SK-N-SH treated with all-trans-retinoic acid at 6 μM for 48 hours (cell line): ENCODE results near the gene SDC4.

Experiments used
- ARNTL ChIP-seq: fragments of 450-650 bp; formaldehyde crosslinking; IDR thresholded peaks from 2 replicates; pipeline ENCODE4 v1.5.0; 2020; ENCODE audit warnings: low read depth, mild to moderate bottlenecking, moderate library complexity, borderline replicate concordance
- GLIS3 ChIP-seq: fragments of 250-450 bp; sonication (Bioruptor Pico); IDR thresholded peaks from 2 replicates; pipeline ENCODE4 v1.5.0; 2020; ENCODE audit warnings: mild to moderate bottlenecking, moderate library complexity
- PPARA ChIP-seq: fragments of 250-450 bp; sonication (Bioruptor Pico); IDR thresholded peaks from 2 replicates; pipeline ENCODE4 v1.5.0; 2020; ENCODE audit warnings: mild to moderate bottlenecking, borderline replicate concordance
- RARB ChIP-seq: fragments of 250-450 bp; sonication (Bioruptor Pico); IDR thresholded peaks from 2 replicates; pipeline ENCODE4 v1.8.0; 2021; ENCODE audit warnings: mild to moderate bottlenecking, moderate library complexity
- TF ChIP-seq, protein P1 (sequence below): fragments of 250-450 bp; sonication (Bioruptor Pico); IDR thresholded peaks from 2 replicates; pipeline ENCODE4 v1.5.1; 2021; ENCODE audit warnings: mild to moderate bottlenecking, moderate library complexity
- TF ChIP-seq, protein P2 (sequence below): fragments of 250-450 bp; sonication (Bioruptor Pico); IDR thresholded peaks from 2 replicates; pipeline ENCODE4 v1.8.0; 2020; ENCODE audit warnings: mild to moderate bottlenecking, moderate library complexity, borderline replicate concordance

DNA sequence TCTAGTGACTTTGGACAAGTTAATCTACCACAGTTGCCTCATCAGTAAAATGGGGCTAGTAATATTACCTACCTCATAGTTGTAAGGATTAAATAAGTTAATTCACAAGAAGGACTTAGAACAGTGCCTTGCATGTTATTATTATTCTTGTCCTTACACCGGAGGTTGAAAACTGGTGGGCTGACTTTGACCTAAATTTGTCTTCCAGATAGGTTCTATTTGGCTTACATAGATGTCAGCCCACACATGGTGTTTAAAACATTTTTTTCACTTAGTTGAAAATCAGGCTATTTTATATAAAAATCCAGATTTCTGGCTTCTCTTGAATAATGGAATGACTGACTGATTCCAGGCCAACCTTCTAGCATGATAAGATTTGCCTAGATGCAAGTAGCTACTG, 18.0 kb upstream of the SDC4 start:
- TF ChIP-seq, protein P1, sequence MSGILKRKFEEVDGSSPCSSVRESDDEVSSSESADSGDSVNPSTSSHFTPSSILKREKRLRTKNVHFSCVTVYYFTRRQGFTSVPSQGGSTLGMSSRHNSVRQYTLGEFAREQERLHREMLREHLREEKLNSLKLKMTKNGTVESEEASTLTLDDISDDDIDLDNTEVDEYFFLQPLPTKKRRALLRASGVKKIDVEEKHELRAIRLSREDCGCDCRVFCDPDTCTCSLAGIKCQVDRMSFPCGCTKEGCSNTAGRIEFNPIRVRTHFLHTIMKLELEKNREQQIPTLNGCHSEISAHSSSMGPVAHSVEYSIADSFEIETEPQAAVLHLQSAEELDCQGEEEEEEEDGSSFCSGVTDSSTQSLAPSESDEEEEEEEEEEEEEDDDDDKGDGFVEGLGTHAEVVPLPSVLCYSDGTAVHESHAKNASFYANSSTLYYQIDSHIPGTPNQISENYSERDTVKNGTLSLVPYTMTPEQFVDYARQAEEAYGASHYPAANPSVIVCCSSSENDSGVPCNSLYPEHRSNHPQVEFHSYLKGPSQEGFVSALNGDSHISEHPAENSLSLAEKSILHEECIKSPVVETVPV (CRISPR knock-in tag) = no peak
- TF ChIP-seq, protein P2, sequence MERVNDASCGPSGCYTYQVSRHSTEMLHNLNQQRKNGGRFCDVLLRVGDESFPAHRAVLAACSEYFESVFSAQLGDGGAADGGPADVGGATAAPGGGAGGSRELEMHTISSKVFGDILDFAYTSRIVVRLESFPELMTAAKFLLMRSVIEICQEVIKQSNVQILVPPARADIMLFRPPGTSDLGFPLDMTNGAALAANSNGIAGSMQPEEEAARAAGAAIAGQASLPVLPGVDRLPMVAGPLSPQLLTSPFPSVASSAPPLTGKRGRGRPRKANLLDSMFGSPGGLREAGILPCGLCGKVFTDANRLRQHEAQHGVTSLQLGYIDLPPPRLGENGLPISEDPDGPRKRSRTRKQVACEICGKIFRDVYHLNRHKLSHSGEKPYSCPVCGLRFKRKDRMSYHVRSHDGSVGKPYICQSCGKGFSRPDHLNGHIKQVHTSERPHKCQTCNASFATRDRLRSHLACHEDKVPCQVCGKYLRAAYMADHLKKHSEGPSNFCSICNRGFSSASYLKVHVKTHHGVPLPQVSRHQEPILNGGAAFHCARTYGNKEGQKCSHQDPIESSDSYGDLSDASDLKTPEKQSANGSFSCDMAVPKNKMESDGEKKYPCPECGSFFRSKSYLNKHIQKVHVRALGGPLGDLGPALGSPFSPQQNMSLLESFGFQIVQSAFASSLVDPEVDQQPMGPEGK = no peak
- TF ChIP-seq RARB (CRISPR knock-in tag) (no peak), PPARA (no peak), GLIS3 (CRISPR knock-in tag) (no peak), ARNTL (CRISPR knock-in tag) (no peak)
